ENCODE results near the gene THNSL1. TPM values are rescaled to one million over a fixed set of nuclear protein-coding genes. Genes with fewer than 3 reads are reported as not detected.

The THNSL1 gene
- total and polyA plus RNA-seq, 2 of the 8 experiments (the other 6 are each of a cell fraction or from before 2014, with no cell fraction given), result 1.4 to 3.1 TPM

- Histone ChIP-seq H2AFZ (ENCODE audit: low read length) (no peak overlapping the region), H2BK15ac (ENCODE audit: low read length) (no peak overlapping the region), H3K4me2 (ENCODE audit: insufficient read depth in 1 of 2, low read depth in 2 of 2, low read length in 2 of 2) (no peak overlapping the region), H3K27ac (ENCODE audit: low read depth, low read length) (no peak overlapping the region), H2BK20ac (ENCODE audit: low read length) (no peak overlapping the region), H3K56ac (replicated peaks; ENCODE audit: insufficient read length, low read depth, low read length) (no peak overlapping the region), H2BK120ac (replicated peaks; ENCODE audit: low read depth, low read length) (no peak overlapping the region), H4K20me1 (replicated peaks in 1 of 2; ENCODE audit: control insufficient read depth in 1 of 2, insufficient read depth in 2 of 2, low read length in 2 of 2) (no peaks in the 10 kb centered on the region), H3K14ac (ENCODE audit: insufficient read length) (no peak overlapping the region), H3K4me1 (replicated peaks in 1 of 4; ENCODE audit: control insufficient read depth in 3 of 4, insufficient read depth in 4 of 4, low read length in 3 of 4) (no peaks in the 10 kb centered on the region), H3K9me3 (ENCODE audit: insufficient read depth in 2 of 2, low read depth in 1 of 2, low read length in 1 of 2) (no peaks in the 10 kb centered on the region), H3K4me3 (ENCODE audit: extremely low read depth in 1 of 4, insufficient read depth in 2 of 4, low read depth in 3 of 4, low read length in 4 of 4) (no peak overlapping the region), H3K23ac (ENCODE audit: insufficient read length) (no peak overlapping the region), H3K9ac (replicated peaks in 1 of 4; ENCODE audit: extremely low read depth in 1 of 4, low read depth in 3 of 4, low read length in 3 of 4) (no peak overlapping the region), H2AK5ac (ENCODE audit: low read depth, low read length) (no peak overlapping the region), H4K91ac (replicated peaks; ENCODE audit: insufficient read length, low read length) (no peak overlapping the region), H2BK12ac (ENCODE audit: low read depth, low read length) (no peak overlapping the region), H3K27me3 (replicated peaks in 1 of 4; ENCODE audit: control insufficient read depth in 3 of 4, extremely low read depth in 1 of 4, insufficient read depth in 3 of 4, low read length in 3 of 4) (no peaks in the 10 kb centered on the region), H3K4ac (replicated peaks; ENCODE audit: insufficient read length, low read depth, low read length) (no peak overlapping the region), H2BK5ac (ENCODE audit: low read depth, low read length) (no peak overlapping the region), H3K79me2 (ENCODE audit: control insufficient read depth in 1 of 2, insufficient read depth in 2 of 2, low read length in 2 of 2) (no peaks in the 10 kb centered on the region), H3K23me2 (ENCODE audit: low read depth, low read length) (no peaks in the 10 kb centered on the region; the same call in 1 of the 2 replicates), H3K36me3 (ENCODE audit: control insufficient read depth in 2 of 4, insufficient read depth in 4 of 4, low read length in 3 of 4) (no peaks in the 10 kb centered on the region), H4K5ac (ENCODE audit: insufficient read length, low read depth, low read length) (no peak overlapping the region), H4K8ac (ENCODE audit: extremely low read depth, insufficient read depth, low read length) (no peak overlapping the region), H3K18ac (ENCODE audit: extremely low read depth, low read length) (no peak overlapping the region), H3K79me1 (ENCODE audit: low read depth, low read length) (no peaks in the 10 kb centered on the region)
- ChIA-PET POLR2A (ENCODE audit: partially characterized antibody) (no interaction called here), CTCF (ENCODE audit: partially characterized antibody) (interaction anchor here (1.6 kb wide), 1 partner anchor 18 kb away, joined by 4 read pairs; no protein-coding TSS in a partner anchor)
- no peak for DNase-seq (ENCODE audit: low read depth in 1 of 2, low spot score in 2 of 2)
- WGBS, 2 experiments (ENCODE audit: extremely low coverage in 1 of 2, insufficient coverage in 1 of 2, insufficient read length in 1 of 2, insufficient replicate concordance in 2 of 2, low coverage in 1 of 2, low lambda C conversion rate in 2 of 2, missing lambda C conversion rate in 1 of 2), result 90% methylated on average over 4 of the region's 4 CpGs; no CpG with 5 or more reads in 1 of the 2 experiments
- FAIRE-seq, result no peak
- no peak for TF ChIP-seq SIRT6 (IDR thresholded peaks at IDR 0.05; ENCODE audit: low read length)
- no peak for TF ChIP-seq KDM1A (IDR thresholded peaks at IDR 0.05; ENCODE audit: borderline replicate concordance, low read length)
- TF ChIP-seq KDM5A (IDR thresholded peaks at IDR 0.05; ENCODE audit: low read length), result no peak
- TF ChIP-seq CTBP2 (IDR thresholded peaks at IDR 0.05; ENCODE audit: borderline replicate concordance, insufficient read depth, insufficient read length, low read length), result no peak
- TF ChIP-seq EGR1 (IDR thresholded peaks at IDR 0.05; ENCODE audit: borderline replicate concordance, low read depth, low read length), result no peak
- TF ChIP-seq SP4 (IDR thresholded peaks at IDR 0.05; ENCODE audit: low read length), result no peak
- no peak for TF ChIP-seq GTF2F1 (IDR thresholded peaks at IDR 0.05; ENCODE audit: borderline replicate concordance, low read depth, low read length)
Observed at GRCh38 chr10:25057886-25058285, 41.5 kb downstream of the THNSL1 start.
